GM19240 (cell line): ENCODE results near the gene PLAC8.
"Not testable (repeated sequence)": the region's sequence is repeated elsewhere in the genome, so short reads cannot be mapped to it uniquely, and the experiment has no call there.

Source experiments
- DNase-seq: peaks from one replicate; pipeline ENCODE4 v3.0.0; 2011; ENCODE audit warnings: low spot score; ENCODE audit not compliant: insufficient read length

PLAC8 gene

DNA sequence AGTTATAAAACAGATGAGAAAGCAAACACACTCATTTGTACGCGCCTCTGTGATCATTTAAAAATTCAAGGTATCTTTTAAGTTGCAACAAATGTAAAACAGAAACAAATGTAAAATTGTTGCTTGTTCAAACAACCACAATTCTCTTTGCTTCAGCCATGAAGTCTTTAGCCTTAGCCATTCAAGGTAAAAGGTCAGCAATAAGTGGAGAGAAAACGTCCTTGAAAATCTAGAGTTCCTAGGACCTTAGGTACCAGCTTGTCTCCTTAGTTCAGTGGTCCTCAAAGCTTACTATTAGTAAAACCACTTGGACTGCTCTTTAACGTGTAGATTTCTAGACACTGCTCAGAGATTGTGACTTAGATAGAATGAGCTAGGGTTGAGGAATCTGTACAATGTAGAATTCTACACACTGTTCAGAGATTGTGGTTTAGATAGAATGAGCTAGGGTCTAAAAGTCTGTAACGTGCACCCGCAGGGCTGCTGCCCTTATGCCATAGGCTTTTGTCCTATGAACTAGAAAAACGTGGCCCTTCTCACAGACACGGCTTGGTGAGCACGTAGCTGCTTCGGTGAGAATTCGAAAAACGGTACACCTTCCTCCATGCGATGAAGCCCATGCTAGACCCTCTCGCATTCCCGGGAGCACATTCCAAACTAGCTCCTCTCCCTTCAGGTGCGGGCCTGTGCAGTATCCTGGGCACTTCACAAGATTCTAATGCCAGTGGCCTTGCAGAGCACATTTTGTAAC lies 1.7 kb downstream of the PLAC8 start:
- no peak for DNase-seq

DNA sequence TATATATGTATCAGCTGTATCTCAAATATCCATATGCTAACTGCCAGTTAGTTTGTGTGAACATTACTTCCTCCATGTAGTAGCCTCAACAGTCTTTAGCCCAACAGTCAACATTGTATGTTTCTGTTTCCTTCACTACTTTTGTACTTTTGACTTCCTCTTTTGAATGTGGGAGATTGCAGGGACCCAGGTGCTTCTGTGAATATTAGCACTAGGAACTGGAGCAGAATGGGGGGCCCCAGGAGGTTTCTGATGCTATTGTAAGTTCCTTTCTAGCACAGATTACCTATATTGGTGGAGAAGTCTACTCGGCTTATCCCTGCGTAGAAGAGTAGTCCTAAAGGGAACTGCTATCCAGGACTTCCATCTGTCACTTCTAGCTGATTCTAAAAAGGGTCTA lies 2.3 kb downstream of the PLAC8 start:
- no peak for DNase-seq

DNA sequence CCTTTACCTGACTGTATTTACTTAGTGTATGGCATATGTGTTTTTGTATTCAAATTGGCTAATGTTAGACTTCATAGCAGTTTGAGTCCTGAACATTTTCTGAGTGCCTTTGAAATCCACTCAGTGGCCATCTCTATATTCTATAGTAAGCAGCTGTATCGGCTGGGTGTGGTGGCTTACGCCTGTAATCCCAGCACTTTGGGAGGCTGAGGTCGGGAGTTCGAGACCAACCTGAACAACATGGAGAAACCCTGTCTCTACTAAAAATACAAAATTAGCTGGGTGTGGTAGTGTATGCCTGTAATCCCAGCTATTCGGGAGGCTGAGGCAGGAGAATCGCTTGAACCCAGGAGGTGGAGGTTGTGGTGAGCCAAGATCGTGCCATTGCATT lies 2.8 kb downstream of the PLAC8 start:
- not testable (repeated sequence) for DNase-seq

DNA sequence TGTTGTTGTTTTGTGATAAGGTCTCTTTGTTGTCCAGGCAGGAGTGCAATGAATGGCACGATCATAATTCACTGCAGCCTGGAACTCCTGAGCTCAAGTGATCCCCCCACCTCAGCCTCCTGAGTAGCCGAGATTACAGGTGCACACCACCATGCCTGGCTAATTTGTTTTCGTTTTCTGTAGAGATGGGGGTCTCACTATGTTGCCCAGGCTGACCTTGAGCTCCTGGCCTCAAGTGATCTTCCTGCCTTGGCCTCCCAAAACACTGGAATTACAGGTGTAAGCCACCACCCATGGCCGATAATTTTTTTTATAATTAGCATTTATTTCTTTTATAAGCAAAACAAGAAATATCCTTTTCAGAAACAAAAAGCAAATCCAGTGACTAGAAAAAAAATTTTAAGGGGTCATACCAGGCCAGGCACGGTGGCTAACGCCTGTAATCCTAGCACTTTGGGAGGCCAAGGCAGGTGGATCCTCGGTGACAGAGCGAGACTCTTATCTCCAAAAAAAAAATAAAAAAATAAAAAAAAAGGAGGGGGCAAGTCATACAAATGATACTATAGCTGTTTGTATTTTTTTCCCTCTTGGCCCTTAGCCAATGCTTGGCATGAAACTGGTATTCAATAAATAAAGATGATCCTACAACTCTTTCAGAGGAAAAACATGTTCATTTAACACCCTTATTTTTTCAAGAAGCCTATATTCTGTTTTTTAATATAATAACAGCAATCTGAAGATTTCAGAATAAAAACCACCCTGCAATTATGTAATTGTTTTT lies 3.4 kb downstream of the PLAC8 start:
- DNase-seq: no peak

DNA sequence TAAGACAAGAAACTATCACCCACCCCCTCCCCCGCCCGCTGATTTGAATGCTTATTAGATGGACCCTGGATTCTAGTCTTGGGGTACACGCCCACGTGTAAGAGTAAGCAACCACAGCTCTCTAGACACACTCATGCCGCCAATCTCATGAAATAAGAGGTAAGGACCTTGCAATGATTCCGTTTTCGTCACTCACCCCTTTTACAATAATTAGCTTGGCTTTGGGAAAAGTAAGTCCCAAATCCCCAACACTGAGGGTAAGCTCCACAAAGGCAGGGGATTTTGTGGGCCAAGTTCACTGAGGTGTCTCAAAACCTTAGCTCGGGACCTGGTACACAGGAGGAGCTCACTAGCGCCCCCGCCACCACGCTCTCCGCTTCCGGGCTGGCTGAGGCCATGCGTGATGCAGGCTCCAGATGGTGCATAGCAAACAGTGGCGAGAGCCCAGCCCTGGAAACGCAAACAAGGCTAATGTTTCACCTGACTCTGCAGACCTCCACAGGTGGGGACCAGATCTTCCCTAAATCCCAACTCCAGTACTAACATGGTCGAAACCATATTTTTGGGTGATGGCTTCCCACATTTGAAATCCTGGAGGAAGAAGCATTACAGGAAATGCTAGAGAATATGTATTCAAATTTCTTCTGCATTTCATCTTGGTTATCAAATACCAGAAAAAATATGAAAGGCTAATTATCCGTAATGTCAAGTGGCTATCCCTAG lies 4.1 kb downstream of the PLAC8 start:
- peak; percentile 28 for DNase-seq

DNA sequence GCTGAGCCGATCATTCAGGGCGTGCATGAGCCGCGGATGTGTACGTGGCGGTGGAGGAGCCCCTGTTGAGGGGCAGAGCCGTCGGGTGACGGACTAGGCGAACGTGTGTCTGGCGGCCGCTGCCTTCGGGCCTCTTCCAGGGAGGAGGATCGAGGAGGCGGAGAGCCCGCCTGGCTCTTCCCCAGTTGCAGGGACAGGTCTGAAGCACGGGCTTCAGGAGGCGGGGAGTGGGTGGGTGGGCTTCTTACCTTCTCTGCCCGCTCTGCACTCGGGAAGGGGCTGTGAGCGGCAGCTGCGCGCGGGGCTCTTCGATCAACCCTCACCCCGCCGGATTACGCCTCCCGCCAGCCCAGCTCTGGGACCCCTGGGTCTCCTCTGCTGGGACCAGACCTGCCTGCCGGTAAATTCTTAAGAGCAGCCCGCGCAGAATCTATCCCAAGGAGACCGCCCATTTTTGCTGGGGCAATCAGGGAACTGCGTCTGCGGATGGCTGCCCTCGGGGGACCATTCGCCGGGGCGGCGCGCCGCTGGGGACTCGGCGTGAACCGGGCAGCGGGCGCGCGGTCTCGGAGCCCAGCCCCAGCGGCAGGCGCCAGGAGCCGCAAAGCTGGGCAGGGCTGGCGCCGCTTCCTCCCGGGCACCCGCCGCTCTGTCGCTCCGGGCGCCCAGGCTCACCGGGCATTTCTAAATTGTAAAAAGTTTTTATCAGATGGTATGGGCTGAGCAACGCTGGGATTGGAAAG lies 4.9 kb downstream of the PLAC8 start:
- DNase-seq: no peak

DNA sequence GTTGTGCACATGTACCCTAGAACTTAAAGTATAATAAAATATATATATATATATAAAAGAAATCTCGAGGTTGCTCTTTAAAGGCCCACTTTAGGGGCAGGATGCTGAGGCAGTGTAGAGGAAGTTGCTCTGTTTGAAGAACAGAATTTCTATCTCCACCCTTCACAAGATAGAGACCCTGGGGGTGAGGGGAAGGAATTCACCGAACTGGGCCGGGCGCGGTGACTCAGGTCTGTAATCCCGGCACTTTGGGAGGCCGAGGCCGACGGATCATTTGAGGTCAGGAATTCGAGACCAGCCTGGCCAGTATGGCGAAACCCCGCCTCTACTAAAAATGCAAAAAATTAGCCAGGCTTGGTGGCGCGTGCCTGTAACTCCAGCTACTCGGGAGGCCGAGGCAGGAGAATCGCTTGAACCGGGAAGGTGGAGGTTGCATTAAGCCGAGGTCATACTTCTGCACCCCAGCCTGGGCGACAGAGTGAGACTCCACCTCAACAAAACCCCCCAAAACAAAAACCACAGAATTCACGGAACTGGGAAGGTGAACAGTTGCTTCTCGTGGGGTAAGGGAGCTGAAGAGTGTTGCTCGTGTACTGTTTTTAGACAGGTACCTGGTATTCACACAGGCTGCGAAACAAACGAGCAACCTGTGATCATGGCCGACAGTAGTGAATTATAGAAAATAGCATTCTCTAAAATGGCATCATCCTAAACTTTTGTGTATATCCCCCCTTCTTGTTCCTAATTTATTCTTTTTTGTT lies 6.2 kb downstream of the PLAC8 start:
- no peak for DNase-seq

DNA sequence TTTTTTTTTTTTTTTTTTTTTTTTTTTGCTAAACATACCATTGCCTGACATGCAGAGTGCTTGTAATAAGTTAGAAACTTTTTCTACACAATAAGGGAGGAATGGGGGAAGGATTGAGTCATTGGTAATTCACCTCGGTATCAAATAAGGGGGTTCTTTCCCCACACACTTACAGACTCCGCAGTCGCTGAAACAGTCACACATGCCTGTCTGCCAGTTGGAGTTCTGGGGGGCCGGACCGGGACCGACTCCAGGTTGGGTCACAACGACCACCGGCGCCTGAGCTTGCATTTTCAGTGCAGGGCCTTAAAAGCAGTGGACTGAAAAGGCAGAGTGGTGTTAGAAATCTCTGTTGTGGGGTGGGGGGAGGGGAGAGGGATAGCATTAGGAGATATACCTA lies 6.9 kb downstream of the PLAC8 start:
- no peak for DNase-seq

DNA sequence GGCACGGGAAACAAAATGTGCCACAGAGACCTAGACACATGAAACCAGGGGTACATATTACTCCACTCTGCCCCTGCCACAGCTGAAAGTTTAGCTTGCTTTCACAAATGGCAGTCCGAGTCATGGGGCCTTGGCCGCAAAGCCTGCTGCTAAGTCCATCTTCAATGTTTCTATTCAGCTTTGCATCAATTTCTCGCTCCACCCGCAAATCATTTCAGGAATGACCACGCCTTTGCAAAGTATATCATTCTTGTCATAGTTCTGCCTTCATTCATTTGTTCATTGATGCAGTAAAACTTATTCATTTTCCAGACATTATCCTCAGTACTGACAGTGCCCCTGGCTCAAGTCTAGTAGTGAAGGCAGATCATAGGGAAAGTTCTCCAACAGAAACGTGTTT lies 9.5 kb downstream of the PLAC8 start:
- DNase-seq: no peak

DNA sequence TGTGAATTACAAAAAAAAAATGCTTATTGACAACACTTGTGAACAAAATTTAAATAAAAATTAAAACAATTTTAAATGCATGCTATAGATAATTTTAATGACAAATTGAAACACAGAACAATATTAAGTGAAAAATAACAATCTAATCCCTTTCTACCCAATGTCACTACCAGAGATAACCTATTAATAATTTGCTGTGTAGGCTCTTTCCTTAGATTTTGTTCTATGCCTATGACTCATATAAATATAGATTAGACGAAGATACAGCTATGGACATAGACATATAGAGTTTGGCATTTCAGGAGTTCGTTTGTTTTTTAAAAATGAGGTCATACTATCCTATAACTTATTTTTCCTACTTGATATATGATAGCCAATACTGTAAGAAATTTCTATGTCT lies 18.1 kb downstream of the PLAC8 start:
- no peak for DNase-seq

DNA sequence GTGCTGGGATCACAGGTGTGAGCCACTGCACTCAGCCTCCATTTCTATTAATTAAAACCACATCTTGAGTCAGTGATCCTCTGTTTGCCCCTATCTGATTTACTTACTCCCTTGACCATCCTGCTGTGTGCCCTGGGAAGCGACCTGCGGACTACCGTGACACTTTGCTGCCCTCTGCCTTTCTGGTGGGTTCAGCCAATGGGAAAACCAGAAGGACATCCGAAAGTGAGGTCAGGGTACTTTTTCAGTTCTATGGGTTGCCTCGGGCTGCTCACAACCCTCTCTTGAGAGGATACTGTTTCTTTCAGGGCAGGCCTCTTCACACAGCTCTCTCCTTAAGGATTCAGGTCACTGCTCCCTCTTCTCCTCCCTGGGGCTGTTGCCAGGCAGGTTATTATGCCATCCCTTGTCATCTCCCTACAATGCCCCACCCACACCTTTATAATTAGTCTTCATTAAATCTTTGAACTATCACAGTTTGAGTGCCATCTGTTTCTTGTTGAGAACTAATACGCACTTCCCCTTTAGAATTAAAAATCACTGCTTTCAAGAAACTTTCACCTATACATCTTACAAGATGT lies 21.4 kb downstream of the PLAC8 start:
- no peak for DNase-seq

DNA sequence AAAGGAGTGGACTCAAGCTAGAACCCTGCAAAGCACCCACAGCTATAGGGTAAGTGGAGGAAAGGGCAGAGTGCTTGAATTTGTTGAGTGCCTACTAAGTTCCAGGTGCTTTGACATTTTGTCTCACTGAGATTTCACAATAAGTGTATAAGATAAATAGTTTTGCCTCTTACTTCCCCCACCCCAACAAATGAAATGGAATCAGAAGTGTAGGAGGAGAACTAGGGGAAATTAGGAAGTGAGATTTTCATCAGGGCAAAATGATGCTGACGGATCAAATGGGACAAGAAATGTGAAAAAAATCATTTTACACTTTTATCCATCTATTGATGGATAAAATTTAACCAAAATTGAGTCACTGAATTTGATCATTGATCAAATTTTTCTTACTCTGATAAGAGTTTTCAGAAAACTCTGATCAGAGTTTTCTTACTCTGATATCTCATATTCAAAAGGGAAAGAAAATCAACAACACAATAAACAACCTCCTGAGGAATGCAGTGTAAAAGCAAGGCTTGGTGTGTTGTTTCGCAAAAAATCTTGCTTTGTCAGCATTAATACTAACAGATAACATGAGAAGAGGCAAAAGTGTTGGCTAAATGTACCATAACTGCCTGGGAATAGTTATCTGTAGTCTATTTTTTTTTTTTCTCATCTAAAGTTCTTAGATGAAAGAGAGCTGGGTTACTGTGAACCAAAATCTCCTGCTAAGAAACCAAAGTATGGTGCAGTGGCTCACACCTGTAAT lies 24.9 kb downstream of the PLAC8 start:
- DNase-seq: no peak

DNA sequence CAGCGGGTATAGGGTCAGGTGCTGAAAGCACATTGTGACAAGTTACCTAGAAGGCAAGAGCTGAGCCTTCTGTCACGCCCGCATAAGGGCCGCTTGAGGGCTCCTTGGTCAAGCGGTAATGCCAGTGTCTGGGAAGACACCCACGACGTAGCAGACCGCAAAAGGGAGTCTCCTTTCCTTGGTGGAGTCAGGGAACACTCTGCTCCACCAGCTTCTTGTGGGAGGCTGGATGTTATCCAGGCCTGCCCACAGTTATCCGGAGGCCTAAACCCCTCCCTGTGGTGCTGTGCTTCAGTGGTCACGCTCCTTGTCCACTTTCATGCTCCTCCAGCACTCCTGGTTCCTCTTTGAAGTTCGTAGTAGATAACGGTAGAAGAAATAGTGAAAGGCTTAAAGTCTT lies 29.6 kb downstream of the PLAC8 start:
- DNase-seq: not testable (repeated sequence)

DNA sequence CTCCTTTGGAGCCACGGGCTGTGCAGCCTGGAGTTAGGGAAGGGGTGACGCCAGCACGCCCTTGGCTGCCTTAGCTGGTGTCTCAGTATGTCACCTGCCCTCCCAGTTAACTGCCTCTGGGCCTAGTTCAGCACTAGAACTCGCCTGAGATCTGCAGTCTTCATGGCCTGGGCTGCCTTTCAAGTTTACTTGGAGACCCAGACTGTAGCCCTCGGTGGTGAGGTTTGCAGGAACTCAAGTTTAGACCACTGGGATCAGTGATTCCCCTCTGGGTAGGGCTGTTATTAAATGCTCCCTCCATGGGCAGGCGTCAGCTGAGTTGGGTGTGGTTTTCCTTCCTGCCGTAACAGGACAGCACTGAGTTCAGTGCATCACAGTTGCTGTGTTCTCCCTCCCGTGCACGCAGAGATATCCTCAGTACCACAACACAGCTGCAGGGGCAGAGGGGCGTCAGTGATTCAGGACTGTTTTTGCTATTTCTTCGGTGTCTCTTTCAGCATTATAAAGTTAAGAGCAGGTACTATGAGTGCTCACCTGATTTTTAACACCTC lies 30.5 kb downstream of the PLAC8 start:
- DNase-seq: no peak

DNA sequence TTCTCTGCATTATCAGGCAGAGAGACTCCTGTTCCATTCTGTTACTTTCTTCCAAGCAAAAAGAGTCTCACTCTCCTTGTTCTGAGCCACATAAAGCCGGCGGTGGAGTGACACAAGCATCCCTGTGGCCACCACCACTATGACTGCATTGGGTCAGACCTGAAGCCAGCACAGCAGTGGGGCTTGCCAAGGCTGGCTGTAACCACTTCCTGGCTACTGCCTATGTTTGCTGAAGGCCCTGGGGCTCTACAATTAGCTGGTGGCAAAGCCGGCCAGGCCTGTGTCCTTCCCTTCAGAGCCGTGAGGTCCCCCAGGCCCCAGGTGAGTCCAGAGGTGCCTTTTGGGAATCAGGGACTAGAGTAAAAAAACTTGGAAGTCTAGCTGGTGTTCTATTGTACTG lies 31.8 kb downstream of the PLAC8 start:
- DNase-seq: no peak

DNA sequence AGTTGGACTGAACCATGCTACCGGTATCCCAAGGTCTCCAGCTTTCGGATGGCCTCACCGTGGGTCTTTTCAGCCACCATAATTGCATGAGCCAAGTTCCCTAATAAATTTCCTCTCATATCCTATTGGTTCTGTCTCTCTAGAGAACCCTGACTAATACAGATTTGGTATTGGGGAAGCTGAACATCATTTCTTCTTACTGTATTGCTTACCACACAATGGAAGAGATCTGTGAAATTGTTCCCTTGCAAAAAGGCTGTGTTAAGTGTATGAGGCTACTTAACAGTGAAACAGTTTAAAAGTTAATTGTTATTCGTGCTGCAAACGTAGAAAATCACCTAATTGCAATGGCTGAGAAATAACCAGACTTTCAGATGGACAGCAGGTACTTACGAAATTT lies 34.0 kb downstream of the PLAC8 start:
- no peak for DNase-seq

DNA sequence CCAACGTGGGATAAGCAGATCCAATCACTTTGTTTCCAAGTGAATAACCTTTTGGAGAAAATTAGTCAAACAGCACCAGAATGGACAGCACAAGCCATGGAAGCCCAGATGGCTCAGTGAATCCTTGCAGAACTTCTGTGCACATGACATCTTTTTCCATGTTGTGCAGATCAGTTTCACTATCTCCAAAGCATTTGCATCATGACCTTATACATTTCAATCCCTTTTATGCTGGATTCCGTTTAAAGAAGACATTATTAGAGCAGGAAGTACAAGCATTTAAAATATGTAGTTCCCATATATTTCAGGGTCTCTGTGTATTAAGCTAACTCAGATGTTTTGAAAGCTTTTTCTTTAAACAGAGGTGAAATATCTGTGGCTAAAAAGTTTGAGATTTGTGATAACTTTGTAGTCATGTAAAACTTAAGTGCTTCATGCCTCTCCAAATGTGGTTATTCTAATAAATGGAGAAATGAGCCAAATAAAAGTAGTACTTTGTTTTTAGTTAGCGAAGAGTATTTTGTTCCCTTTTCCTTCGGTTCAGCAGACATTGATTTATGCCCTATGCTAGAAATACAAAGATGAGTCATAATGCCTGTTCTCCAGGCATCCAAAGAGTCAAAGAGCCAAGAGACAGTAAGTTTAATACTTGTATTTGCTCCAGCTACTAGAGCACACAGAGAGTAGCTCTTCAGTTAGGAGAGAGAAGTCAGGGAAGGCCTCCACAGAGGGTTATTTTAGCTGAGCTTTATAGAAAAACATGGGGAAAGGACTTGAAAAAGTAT lies 39.0 kb downstream of the PLAC8 start:
- no peak for DNase-seq

DNA sequence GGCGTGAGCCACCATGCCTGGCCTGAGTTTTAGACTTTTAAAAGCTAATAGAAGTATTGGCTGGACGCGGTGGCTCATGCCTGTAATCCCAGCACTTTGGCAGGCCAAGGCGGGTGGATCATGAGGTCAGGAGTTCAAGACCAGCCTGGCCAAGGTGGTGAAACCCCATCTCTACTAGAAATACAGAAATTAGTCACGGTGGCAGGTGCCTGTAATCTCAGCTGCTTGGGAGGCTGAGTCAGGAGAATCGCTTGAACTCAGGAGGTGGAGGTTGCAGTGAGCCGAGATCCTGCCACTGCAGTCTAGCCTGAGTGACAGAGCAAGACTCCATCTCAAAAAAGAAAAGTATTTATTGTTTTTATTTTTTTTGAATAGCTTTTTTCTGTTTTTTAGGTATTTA lies 39.7 kb downstream of the PLAC8 start:
- DNase-seq: not testable (repeated sequence)
